Stomach (tissue), 9 donors: Measurements from ENCODE around the gene TBC1D14. TPM values are rescaled to one million over a fixed set of nuclear protein-coding genes. Genes with fewer than 3 reads are reported as not detected.

Source experiments
- DNase-seq, 2 donors: peaks; one replicate each; pipeline versions ENCODE4 v3.0.0 to v3.0.0-alpha.2; 2013 to 2019
- H3K27ac ChIP-seq, 5 donors: fragments of 200-600 bp in 4 of 5; sonication (generic) in 4 of 5; one replicate each; pipeline ENCODE4 v1.5.1; 2013 to 2019; ENCODE audit warnings: mild to moderate bottlenecking in 1 of 5, moderate library complexity in 1 of 5
- H3K27me3 ChIP-seq, 3 donors: fragments of 200-600 bp; sonication (generic); one replicate each; pipeline ENCODE4 v1.5.1; 2017 to 2019; ENCODE audit warnings: mixed run types in 1 of 3
- H3K36me3 ChIP-seq, 4 donors: fragments of 200-600 bp; sonication (generic); 1 replicate in 3 of 4; 2 replicates in 1 of 4; pipeline ENCODE4 v1.5.1; 2016 to 2019
- H3K4me1 ChIP-seq, 4 donors: fragments of 200-600 bp; sonication (generic); one replicate each; pipeline ENCODE4 v1.5.1; 2016 to 2019
- H3K4me3 ChIP-seq, 4 donors: fragments of 200-600 bp; sonication (generic) in 3 of 4; one replicate each; pipeline ENCODE4 v1.5.1; 2016 to 2019; ENCODE audit warnings: mild to moderate bottlenecking in 1 of 4
- H3K9me3 ChIP-seq, 4 donors: fragments of 200-600 bp; sonication (generic); one replicate each; pipeline ENCODE4 v1.5.1; 2016 to 2019
- CTCF ChIP-seq, 7 experiments: fragments of 450-650 bp in 4 of 7; fragments of 200-600 bp in 3 of 7; sonication (generic) in 3 of 7; IDR thresholded peaks; one replicate each; pipeline ENCODE4 v1.5.1; 2016 to 2019; ENCODE audit warnings: antibody characterized with exemption in 7 of 7, control low read depth in 2 of 7, mild to moderate bottlenecking in 1 of 7
- EP300 ChIP-seq: sonication (generic); formaldehyde crosslinking; IDR thresholded peaks from one replicate; pipeline ENCODE4 v1.6.1; 2017; ENCODE audit warnings: antibody characterized with exemption
- POLR2A ChIP-seq, 4 donors: fragments of 450-650 bp; IDR thresholded peaks; one replicate each; pipeline ENCODE4 v1.6.1; 2016; ENCODE audit warnings: antibody characterized with exemption in 4 of 4, control low read depth in 2 of 4, mild to moderate bottlenecking in 1 of 4, moderate library complexity in 1 of 4
- POLR2AphosphoS5 ChIP-seq, 3 donors: sonication (generic); formaldehyde crosslinking; IDR thresholded peaks; one replicate each; pipeline ENCODE4 v1.6.1; 2016; ENCODE audit warnings: antibody characterized with exemption in 3 of 3
- WGBS, 5 donors: extraction: QIAGEN DNeasy Blood & Tissue Kit in 3 of 5; methylation state at CpG; one replicate each; pipeline versions ENCODE4 v1.1.5 to v1.1.7; 2013 to 2018; 5-methylcytosine and 5-hydroxymethylcytosine counted together
- intact Hi-C: fragments of 100-400 bp; cut with DNase I; formaldehyde crosslinking; loops from one replicate; pipeline ENCODE4 v1.15.1; 2023; ENCODE audit warnings: low total_unique reads
- polyA plus RNA-seq, 3 donors: library from polyadenylated mRNA; stranded (reverse); fragments of 200-250 nt; gene quantifications; one replicate each; pipeline ENCODE4 v1.2.3, GENCODE V29; 2013
- total RNA-seq, 5 donors: library from RNA; depleted of rRNA; stranded (reverse); fragments of >200 nt; gene quantifications; one replicate each; pipeline versions ENCODE4 v1.1.0 to v1.2.3, GENCODE V29; 2014 to 2016
- donor health status: healthy with polysubstance abuse.
- donor health status: Bipolar disorder and iron deficiency.
- donor health status: healthy.

The TBC1D14 gene
- total and polyA plus RNA-seq, 8 donors, result 19.5 to 72.4 (median 40.4) TPM

- Histone ChIP-seq H3K4me1 (peaks cover 13 to 22% (median 18%) of the 10 kb centered on the region in 4 donors), H3K36me3 (peaks cover 46 to 69% (median 68%) of the 10 kb centered on the region in 4 donors), H3K9me3 (no peaks in the 10 kb centered on the region), H3K27me3 (no peaks in the 10 kb centered on the region), H3K27ac (no peak overlapping the region), H3K4me3 (no peak overlapping the region)
- no peak for DNase-seq
- 89 to 93% (median 92%) methylated on average over 10 of the region's 10 CpGs for WGBS, 5 donors
- intact Hi-C loops, result no loop called here
- no peak for TF ChIP-seq EP300
- TF ChIP-seq POLR2AphosphoS5 (IDR thresholded peaks at IDR 0.05), result no peak
- TF ChIP-seq POLR2A (IDR thresholded peaks at IDR 0.05), result no peak
- TF ChIP-seq CTCF (IDR thresholded peaks at IDR 0.05), result no peak
Measured at GRCh38 chr4:7030856-7031255, 121.2 kb downstream of the TBC1D14 start.

- no peak for DNase-seq
- no peaks in the 10 kb centered on the region for H3K27me3 ChIP-seq
- no peak overlapping the region for H3K27ac ChIP-seq
- H3K9me3 ChIP-seq, result no peaks in the 10 kb centered on the region
- intact Hi-C loops, result no loop called here
- no peak overlapping the region for H3K4me3 ChIP-seq
- TF ChIP-seq EP300 (no peak), CTCF (IDR thresholded peaks at IDR 0.05) (no peak)
- WGBS, 5 donors, result 86 to 89% (median 87%) methylated on average over 29 to 35 of the region's 35 CpGs
- H3K36me3 ChIP-seq, result peaks cover 38 to 59% (median 59%) of the 10 kb centered on the region in 4 donors
- peaks cover 13 to 22% (median 18%) of the 10 kb centered on the region in 4 donors for H3K4me1 ChIP-seq
Measured at GRCh38 chr4:7031558-7032449, 122.2 kb downstream of the TBC1D14 start.

GRCh38 chr4:7032596-7032995, 123.0 kb downstream of the TBC1D14 start:
- Histone ChIP-seq H3K4me3 (no peak overlapping the region), H3K27ac (no peak overlapping the region), H3K9me3 (no peaks in the 10 kb centered on the region), H3K4me1 (peaks cover 13 to 22% (median 18%) of the 10 kb centered on the region in 4 donors), H3K27me3 (no peaks in the 10 kb centered on the region), H3K36me3 (peaks cover 33 to 51% (median 51%) of the 10 kb centered on the region in 4 donors)
- intact Hi-C loops, result no loop called here
- no peak for DNase-seq
- no peak for TF ChIP-seq POLR2AphosphoS5 (IDR thresholded peaks at IDR 0.05)
- no peak for TF ChIP-seq POLR2A (IDR thresholded peaks at IDR 0.05)
- no peak for TF ChIP-seq EP300
- no peak for TF ChIP-seq CTCF (IDR thresholded peaks at IDR 0.05)
- WGBS, 5 donors, result 80 to 85% (median 82%) methylated on average over 5 to 8 of the region's 8 CpGs

GRCh38 chr4:7034262-7035081, 124.8 kb downstream of the TBC1D14 start:
- Histone ChIP-seq H3K27me3 (no peaks in the 10 kb centered on the region), H3K9me3 (no peaks in the 10 kb centered on the region), H3K4me1 (peaks cover 13 to 22% (median 18%) of the 10 kb centered on the region in 4 donors), H3K4me3 (peak overlapping the region in 1 of 4 donors; percentile 19), H3K36me3 (peaks cover 28 to 33% (median 33%) of the 10 kb centered on the region in 4 donors), H3K27ac (peak overlapping the region; percentile 48 to 72 (median 71))
- TF ChIP-seq POLR2AphosphoS5 (IDR thresholded peaks at IDR 0.05) (peak in 2 of 3 donors; percentile 65 to 77), EP300 (no peak)
- WGBS, 5 donors, result 24 to 36% (median 28%) methylated on average over 16 to 20 of the region's 20 CpGs
- intact Hi-C loops, result no loop called here
- DNase-seq, result peak; percentile 83 to 86
